SJCRH30 (cell line): ENCODE results near the gene ST8SIA2. TPM values are rescaled to one million over a fixed set of nuclear protein-coding genes. Genes with fewer than 3 reads are reported as not detected.

Experiments
- DNase-seq, 2 experiments: peaks; one replicate each; pipeline ENCODE4 v3.0.0-alpha.2; 2015 to 2020
- H3K27ac ChIP-seq: fragments of 250-450 bp; sonication (Bioruptor Pico); 2 replicates; pipeline ENCODE4 v1.5.1; 2020; ENCODE audit warnings: mild to moderate bottlenecking, moderate library complexity
- H3K27me3 ChIP-seq: fragments of 250-450 bp; sonication (Bioruptor Pico); 2 replicates; pipeline ENCODE4 v1.5.1; 2020; ENCODE audit warnings: mild to moderate bottlenecking, moderate library complexity
- H3K36me3 ChIP-seq: fragments of 250-450 bp; sonication (Bioruptor Pico); 2 replicates; pipeline ENCODE4 v1.5.1; 2020; ENCODE audit warnings: mild to moderate bottlenecking, moderate library complexity
- H3K4me1 ChIP-seq: fragments of 250-450 bp; sonication (Bioruptor Pico); 2 replicates; pipeline ENCODE4 v1.5.1; 2020; ENCODE audit warnings: mild to moderate bottlenecking, moderate library complexity
- H3K4me3 ChIP-seq: fragments of 250-450 bp; sonication (Bioruptor Pico); 2 replicates; pipeline ENCODE4 v1.5.1; 2020; ENCODE audit warnings: mild to moderate bottlenecking, moderate library complexity
- H3K9me3 ChIP-seq: fragments of 250-450 bp; sonication (Bioruptor Pico); replicated peaks from 2 replicates; pipeline ENCODE4 v1.5.1; 2020; ENCODE audit warnings: mild to moderate bottlenecking, moderate library complexity
- total RNA-seq: library from RNA; depleted of rRNA; stranded (reverse); fragments of >200 nt; shearing (Covaris generic); gene quantifications from 2 replicates; pipeline ENCODE4 v1.2.3, GENCODE V29; 2014

Gene ST8SIA2
- total RNA-seq, 1 experiment from 2014 or later, result 2.1 TPM

DNA sequence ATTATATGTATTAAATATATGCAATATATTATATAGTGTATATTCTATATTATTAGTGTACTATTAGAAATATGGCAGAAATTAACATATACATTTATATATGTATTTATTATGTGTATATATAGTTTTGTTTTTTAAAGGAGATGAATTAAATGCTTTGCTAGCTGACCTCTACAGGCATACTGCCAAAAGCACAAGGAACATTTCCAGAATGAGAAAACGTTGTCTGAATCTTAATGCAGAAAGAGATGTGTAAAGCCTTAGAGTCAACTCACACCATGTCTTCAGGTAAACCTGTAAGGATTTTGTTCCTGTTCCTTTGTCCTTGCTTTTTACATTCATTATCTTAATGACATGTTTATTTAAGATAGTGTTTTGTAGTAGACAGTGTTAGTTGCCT is 111.9 kb downstream of the ST8SIA2 start:
- Histone ChIP-seq H3K27ac (no peak overlapping the region), H3K4me1 (no peaks in the 10 kb centered on the region), H3K36me3 (no peaks in the 10 kb centered on the region), H3K4me3 (no peak overlapping the region), H3K27me3 (peaks cover 4% of the 10 kb centered on the region; the same call in 1 of the 2 replicates), H3K9me3 (no peaks in the 10 kb centered on the region; the same call in 1 of the 2 replicates)
- DNase-seq, result no peak

DNA sequence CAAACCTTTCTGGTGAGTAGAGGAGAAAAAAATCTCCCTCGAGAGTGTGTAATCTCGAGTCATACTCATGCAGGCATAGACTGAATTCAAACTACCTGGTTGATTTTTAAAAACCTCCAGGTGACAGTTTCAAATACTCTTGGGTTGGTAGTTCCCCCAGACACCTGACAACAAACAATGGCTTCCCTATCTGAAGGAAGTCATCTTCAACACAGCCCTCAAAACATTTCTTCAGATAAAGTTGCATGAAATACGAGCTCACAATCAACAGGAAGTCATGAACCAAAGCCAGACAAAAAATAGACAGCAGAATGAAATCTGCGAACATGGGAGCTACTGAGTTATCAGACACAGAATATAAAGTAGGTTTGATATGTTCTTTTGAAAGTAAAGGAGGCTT is 112.8 kb downstream of the ST8SIA2 start:
- Histone ChIP-seq H3K9me3 (no peaks in the 10 kb centered on the region; the same call in 1 of the 2 replicates), H3K4me1 (no peaks in the 10 kb centered on the region), H3K4me3 (no peak overlapping the region), H3K27ac (no peak overlapping the region), H3K27me3 (no peaks in the 10 kb centered on the region), H3K36me3 (no peaks in the 10 kb centered on the region)
- no peak for DNase-seq

DNA sequence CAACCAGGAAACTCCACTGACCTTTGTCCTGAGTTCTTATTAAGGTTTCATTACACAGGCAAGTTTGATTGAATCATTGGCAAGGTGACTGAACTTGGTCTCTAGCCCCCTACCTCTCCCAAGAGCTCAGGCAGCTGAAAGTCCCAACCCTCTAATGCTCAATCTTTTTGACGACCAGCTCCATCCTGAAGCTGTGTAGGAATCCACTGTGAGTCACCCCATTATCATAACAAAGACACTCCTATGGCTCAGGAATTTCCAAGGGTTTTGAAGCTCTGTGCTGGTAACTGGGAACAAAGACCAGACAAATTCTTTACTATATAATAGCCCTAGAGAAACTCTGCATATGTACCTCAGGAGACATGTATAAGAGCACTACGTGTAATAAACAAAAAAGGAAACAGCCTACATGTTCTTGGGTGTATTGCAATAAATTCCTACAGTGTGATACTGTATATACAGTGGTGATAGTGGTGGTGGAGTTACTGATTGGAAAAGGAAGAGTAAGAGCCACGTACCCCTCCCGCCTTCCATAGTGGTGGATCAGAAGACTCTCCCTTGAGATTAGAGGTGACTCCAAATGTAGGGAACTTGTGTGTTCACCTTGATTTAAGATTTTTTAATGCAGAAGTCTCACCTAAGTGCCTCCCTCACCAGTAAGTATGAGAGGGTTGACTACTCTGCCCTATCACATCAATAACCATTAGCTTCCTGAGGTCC is 116.6 kb downstream of the ST8SIA2 start:
- no peak overlapping the region for H3K4me3 ChIP-seq
- no peak for DNase-seq
- H3K4me1 ChIP-seq, result no peaks in the 10 kb centered on the region
- no peaks in the 10 kb centered on the region for H3K27me3 ChIP-seq
- H3K36me3 ChIP-seq, result no peaks in the 10 kb centered on the region
- H3K9me3 ChIP-seq, result no peaks in the 10 kb centered on the region; the same call in 1 of the 2 replicates
- no peak overlapping the region for H3K27ac ChIP-seq
